GM12874 (cell line): ENCODE measurements around the gene HES2.

Source experiments
- CTCF ChIP-seq: IDR thresholded peaks from 2 replicates; pipeline ENCODE4 v1.5.1; 2011; ENCODE audit warnings: low read depth, mild to moderate bottlenecking, control low read depth, low read length, moderate library complexity; ENCODE audit not compliant: insufficient read depth

Gene HES2

GRCh38 chr1:6448749-6449631, 29.3 kb upstream of the HES2 start:
- TF ChIP-seq CTCF, result no peak

- TF ChIP-seq CTCF, result 0 out of 2 replicates have a peak, but pooled peaks have one; percentile 16
Measured at GRCh38 chr1:6447818-6448748, 28.4 kb upstream of the HES2 start.

GRCh38 chr1:6447016-6447817, 27.5 kb upstream of the HES2 start:
- TF ChIP-seq CTCF, result no peak

- no peak for TF ChIP-seq CTCF
Measured at GRCh38 chr1:6446665-6447015, 26.9 kb upstream of the HES2 start.

- peak; percentile 67 for TF ChIP-seq CTCF
Measured at GRCh38 chr1:6445062-6445763, 25.5 kb upstream of the HES2 start.

- no peak for TF ChIP-seq CTCF
Measured at GRCh38 chr1:6444377-6444776, 24.7 kb upstream of the HES2 start.
